ENCODE results near the gene NAA40.

NAA40 gene

DNA sequence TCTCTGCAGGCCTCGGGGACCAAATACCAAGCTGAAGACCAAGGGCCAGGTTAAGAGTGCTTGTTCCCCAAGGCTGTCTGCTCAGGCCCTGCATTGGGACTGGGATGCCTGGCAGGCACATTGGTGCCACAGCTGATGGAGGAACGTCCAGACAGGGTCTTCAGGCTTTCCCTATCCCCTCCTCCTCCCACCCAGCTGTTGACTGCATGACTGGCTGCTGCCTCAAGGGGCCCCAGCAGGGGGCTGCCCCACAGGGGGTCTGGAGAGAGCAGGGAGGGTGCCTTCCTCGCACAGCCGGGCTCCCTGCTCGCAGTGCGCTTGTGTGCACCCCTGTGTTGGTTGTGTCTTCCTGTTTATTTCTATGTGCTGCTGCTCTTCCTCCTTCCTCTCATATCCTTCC lies 31.7 kb upstream of the NAA40 start:
- DNase-seq (ENCODE audit: insufficient read length, low spot score) (no peak), FAIRE-seq (no peak)
- TF ChIP-seq, protein P1, sequence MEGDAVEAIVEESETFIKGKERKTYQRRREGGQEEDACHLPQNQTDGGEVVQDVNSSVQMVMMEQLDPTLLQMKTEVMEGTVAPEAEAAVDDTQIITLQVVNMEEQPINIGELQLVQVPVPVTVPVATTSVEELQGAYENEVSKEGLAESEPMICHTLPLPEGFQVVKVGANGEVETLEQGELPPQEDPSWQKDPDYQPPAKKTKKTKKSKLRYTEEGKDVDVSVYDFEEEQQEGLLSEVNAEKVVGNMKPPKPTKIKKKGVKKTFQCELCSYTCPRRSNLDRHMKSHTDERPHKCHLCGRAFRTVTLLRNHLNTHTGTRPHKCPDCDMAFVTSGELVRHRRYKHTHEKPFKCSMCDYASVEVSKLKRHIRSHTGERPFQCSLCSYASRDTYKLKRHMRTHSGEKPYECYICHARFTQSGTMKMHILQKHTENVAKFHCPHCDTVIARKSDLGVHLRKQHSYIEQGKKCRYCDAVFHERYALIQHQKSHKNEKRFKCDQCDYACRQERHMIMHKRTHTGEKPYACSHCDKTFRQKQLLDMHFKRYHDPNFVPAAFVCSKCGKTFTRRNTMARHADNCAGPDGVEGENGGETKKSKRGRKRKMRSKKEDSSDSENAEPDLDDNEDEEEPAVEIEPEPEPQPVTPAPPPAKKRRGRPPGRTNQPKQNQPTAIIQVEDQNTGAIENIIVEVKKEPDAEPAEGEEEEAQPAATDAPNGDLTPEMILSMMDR (IDR thresholded peaks at IDR 0.05; ENCODE audit: insufficient read depth, missing control alignments), result no peak

DNA sequence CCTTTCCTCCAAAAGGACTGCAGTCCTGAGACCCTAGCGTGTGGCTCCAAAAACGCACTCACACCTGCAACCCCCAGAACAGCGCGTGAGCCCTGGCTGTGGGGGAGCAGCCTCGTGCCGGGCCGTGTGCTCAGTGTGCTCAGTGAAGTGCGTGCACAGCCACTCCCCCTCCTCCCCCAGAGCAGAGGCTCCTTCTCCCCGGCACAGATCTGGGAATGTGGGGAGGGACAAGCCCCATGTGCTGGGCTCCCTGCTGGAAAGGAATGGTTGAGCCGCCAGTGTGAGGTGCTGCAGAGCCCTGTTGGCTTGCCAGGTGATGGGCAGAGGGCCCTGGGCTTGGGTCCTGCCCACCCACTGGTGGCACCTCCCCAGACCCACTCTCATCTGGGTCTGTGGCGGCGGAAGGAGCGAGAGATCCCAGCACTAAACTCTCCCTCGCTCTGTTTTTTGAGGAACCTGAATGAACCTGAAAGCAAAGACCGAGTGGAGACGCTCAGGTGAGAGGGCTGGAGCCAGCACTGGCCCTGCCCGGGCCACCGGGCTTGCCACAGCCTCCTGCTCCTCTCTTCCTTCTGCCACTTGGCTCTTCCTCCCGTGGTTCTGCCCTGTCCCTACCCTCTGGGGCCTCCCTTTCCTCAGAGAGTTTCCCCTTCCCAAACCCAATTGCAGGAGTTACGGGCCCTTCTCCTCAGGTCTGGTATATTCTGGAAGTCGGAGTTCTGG lies 30.8 kb upstream of the NAA40 start:
- FAIRE-seq (no peak), DNase-seq (ENCODE audit: insufficient read length, low spot score) (no peak)
- TF ChIP-seq, protein P1 (IDR thresholded peaks at IDR 0.05; ENCODE audit: insufficient read depth, missing control alignments), result no peak

DNA sequence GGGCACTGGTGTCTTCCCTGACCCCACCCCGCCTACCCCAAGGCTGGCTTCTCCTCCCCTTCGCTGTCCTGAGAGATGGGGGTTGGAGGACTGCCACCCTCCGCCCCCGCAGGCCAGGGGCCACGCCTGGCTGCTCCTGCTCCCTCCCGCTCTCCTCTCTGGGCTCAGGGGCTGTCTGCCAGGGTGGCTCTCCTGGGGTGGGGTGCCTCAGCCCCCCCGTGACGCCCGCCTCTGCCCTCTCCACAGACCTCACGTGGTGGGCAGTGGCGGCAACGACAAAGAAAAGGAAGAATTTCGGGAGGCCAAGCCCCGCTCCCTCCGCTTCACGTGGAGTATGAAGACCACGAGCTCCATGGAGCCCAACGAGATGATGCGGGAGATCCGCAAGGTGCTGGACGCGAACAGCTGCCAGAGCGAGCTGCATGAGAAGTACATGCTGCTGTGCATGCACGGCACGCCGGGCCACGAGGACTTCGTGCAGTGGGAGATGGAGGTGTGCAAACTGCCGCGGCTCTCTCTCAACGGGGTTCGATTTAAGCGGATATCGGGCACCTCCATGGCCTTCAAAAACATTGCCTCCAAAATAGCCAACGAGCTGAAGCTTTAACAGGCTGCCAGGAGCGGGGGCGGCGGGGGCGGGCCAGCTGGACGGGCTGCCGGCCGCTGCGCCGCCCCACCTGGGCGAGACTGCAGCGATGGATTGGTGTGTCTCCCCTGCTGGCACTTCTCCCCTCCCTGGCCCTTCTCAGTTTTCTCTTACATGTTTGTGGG lies 30.0 kb upstream of the NAA40 start:
- DNase-seq (ENCODE audit: insufficient read length, low spot score) (no peak), FAIRE-seq (no peak)
- TF ChIP-seq, protein P1 (IDR thresholded peaks at IDR 0.05; ENCODE audit: insufficient read depth, missing control alignments), result no peak

DNA sequence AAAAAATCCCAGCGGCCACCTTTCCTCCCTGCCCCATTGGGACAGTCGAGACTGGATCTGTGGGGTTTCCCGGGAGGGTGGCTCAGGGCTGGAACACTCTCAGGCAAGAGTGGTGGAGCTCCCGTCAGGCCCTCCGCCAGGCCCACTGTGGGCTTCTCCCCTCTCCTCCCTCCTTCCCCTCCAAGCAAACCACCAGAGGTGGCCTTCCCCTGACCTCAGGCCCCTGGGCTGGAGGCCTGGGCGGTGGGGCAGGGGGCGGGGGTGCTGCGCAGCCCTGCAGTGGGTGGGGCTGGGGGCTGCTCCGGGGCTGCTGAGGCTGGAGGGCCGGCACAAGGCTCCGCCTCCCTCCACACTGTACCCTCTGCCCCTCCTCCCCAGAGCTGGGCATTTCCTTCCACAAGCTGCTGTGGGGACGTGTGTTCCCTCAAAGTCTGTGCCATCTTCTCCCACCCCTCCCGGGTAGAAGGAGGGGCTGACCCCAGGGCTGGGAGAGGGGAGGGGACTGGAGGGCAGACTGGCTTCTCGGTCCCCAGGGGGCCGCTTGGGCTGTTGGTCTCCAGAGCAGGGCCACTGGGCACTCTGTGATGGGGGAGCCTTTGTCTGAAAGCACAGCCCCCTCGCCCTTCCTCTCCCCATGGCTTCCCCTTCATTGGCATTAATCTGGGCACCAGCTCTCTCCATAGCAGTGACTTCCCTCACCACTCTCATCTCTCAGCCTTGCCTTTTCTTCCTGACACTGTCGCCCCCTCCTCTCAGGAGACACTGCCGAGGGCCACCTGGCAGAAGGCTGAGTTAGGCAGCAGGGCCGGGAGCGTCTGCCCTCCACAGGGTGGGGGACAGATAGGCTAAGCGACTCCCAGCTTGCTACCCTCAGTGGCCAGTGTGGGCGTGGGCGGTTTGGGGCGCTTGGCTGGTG lies 29.0 kb upstream of the NAA40 start:
- no peak for DNase-seq (ENCODE audit: insufficient read length, low spot score)
- TF ChIP-seq, protein P1 (IDR thresholded peaks at IDR 0.05; ENCODE audit: insufficient read depth, missing control alignments), result no peak
- no peak for FAIRE-seq

DNA sequence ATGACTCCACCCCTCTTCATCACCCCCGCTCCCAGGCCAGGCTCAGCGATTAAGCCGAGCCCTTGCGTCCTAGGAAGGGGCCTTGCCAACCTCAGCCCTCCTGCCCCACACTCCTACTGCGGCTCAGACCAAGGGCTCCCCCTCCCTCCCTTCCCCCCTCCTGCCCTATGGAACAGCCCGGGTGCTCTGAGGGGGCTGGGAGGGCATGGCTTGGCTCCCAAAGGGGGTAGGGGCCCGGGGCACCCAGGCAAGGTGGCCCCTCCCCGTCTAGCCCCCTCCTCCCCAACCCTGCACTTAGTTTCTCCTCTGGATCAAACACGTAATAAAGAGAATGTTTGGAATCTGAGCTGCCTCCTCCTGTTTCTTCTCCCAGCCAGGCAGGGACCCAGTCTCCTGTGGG lies 28.1 kb upstream of the NAA40 start:
- DNase-seq (ENCODE audit: insufficient read length, low spot score) (no peak), FAIRE-seq (no peak)
- TF ChIP-seq, protein P1 (IDR thresholded peaks at IDR 0.05; ENCODE audit: insufficient read depth, missing control alignments), result no peak

DNA sequence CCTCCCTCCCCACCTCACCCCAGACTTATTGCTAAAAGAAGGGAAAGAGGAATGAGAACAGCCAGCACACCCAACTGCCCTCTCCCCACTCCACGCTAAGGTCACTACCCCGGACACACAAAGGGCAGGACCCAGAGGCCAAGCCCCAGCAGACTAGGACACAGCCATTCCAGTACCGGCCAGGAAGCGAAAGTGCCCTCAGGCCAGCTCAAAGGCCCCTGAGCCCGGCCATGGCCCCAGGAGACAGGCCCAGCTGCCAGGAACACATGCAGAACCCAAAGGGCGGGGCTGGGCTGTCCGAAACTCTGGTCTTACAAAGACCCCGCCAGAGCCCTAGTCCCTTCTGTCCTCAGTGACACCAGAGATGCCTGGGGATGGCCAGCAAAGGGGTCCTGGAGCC lies 27.4 kb upstream of the NAA40 start:
- TF ChIP-seq, protein P1 (IDR thresholded peaks at IDR 0.05; ENCODE audit: insufficient read depth, missing control alignments), result no peak
- DNase-seq (ENCODE audit: insufficient read length, low spot score), result no peak
- no peak for FAIRE-seq

Data from D721Med (cell line).